IMR-90 (cell line): ENCODE data around the gene HORMAD2.

Source experiments
- CTCF ChIP-seq: conservative IDR thresholded peaks from 2 replicates; pipeline ENCODE4 v1.5.1; 2012; ENCODE audit warnings: mild to moderate bottlenecking, low read depth, low read length, improper control_type of control experiment
- ELK1 ChIP-seq: fragments of 150-350 bp; IDR thresholded peaks from 2 replicates; pipeline ENCODE4 v1.6.1; 2016; ENCODE audit warnings: low read depth, mild to moderate bottlenecking, low read length, moderate library complexity, borderline replicate concordance
- RFX5 ChIP-seq: IDR thresholded peaks from 2 replicates; pipeline ENCODE4 v1.8.0; 2012; ENCODE audit warnings: low read depth, mild to moderate bottlenecking, low read length, moderate library complexity
- USF2 ChIP-seq: fragments of 150-350 bp; IDR thresholded peaks from 2 replicates; pipeline ENCODE4 v1.6.1; 2017; ENCODE audit warnings: mild to moderate bottlenecking, antibody characterized with exemption, low read length, low read depth

DNA sequence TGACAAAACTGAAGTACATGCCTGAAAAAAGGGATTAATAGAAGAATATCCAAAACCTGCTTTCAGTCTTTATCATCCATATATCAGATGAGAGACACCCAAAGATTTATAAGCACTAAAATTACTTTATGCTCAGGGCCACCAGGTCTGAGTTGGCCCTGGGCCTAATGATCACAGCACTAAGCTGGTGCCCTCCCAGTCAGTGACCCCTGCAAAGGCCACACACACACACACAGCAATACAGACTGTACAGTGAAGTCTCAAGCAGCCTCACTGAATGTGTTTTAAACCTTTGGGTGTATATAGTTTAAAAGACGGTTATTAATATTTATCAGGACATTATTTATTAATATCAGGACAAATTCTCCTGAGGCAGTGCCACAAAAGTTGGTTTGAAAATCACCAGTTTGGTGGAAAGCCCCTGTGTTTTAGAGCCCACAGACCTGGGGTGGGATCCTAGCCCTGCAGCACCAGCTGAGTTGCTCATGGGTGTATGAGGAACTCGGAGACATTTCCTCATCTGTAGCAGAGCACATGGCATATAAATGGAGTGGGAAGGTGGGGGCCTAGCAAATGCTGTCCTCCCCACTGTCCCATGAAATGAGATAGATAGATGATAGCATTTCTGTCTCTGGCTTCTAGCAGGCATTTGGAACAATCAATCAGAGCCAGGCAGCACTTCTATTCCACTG is 48.4 kb upstream of the HORMAD2 start:
- TF ChIP-seq CTCF (no peak), USF2 (no peak), ELK1 (no peak), RFX5 (no peak)
